Sigmoid colon (tissue), 4 donors: ENCODE data around the gene SPATS2L.

Source experiments
- CTCF ChIP-seq, 4 experiments: fragments of 450-650 bp in 3 of 4; fragments of 200-600 bp in 1 of 4; IDR thresholded peaks; one replicate each; pipeline ENCODE4 v1.5.1; 2016 to 2019; ENCODE audit warnings: antibody characterized with exemption in 4 of 4, mild to moderate bottlenecking in 3 of 4, moderate library complexity in 2 of 4
- EP300 ChIP-seq, 4 donors: sonication (generic); formaldehyde crosslinking; IDR thresholded peaks; one replicate each; pipeline ENCODE4 v1.6.1; 2017; ENCODE audit warnings: antibody characterized with exemption in 4 of 4
- POLR2A ChIP-seq, 2 donors: fragments of 450-650 bp; IDR thresholded peaks; one replicate each; pipeline ENCODE4 v1.6.1; 2016; ENCODE audit warnings: antibody characterized with exemption in 2 of 2, mild to moderate bottlenecking in 2 of 2, moderate library complexity in 2 of 2
- POLR2AphosphoS5 ChIP-seq, 4 donors: sonication (generic); formaldehyde crosslinking; IDR thresholded peaks; one replicate each; pipeline ENCODE4 v1.6.1; 2017; ENCODE audit warnings: antibody characterized with exemption in 4 of 4

DNA sequence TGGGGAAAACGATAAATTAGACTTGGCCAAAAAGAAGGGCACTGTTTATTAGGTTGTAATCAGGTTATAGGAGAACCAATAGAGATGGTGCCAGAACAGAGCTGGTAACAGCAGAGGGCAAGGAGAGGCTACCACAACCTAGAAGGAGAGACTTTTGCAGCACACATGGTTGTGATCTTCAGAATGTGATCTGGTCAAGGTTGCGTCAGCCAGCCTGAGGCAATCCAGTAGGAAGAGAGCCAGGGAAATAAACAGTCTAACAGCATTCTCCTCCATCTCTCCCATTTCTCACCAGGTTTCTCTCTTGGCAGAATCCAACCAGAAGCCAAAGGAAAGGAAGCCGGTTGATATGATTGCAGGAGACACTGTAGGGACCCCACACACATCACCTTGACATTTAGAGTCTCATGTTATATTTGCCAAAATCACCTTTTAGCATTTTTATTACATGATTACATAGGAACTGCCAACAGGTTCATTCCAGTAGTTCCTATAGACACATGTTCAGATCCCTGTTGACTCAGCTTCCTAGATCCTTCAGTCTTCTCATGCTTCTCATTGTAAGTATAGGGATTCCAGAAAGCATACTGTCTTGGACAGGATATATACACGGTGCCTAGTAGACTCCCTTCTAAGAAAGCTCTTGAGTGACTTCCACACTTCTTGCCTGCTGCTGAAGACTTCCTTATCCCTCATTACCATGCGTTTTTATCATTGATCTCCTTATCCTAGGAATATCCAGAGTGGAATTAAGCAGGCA is 17.6 kb upstream of the SPATS2L start:
- TF ChIP-seq CTCF (IDR thresholded peaks at IDR 0.05) (no peak), POLR2AphosphoS5 (IDR thresholded peaks at IDR 0.05) (no peak), EP300 (IDR thresholded peaks at IDR 0.05) (no peak), POLR2A (IDR thresholded peaks at IDR 0.05) (no peak)
